IMR-90 (cell line): ENCODE data around the gene CBL. TPM values are rescaled to one million over a fixed set of nuclear protein-coding genes. Genes with fewer than 3 reads are reported as not detected.

Source experiments
- ATAC-seq: fragments of 200-7000 bp; cut with Tn5 transposase; 2 replicates; pipeline ENCODE4 v1.9.1; 2020; ENCODE audit warnings: low read depth, mild to moderate bottlenecking, moderate library complexity
- BruUV-seq: library from RNA; stranded (reverse); fragments of 400-500 nt; replicated peaks from 2 replicates; lab custom pipeline; 2021; lab: Mats Ljungman, UMichigan
- CTCF ChIA-PET: fragments of 300-600 bp; formaldehyde crosslinking; extraction: SDS; loops from one replicate; lab custom pipeline; 2021; ENCODE audit warnings: antibody characterized with exemption; lab: Yijun Ruan, JAX
- POLR2A ChIA-PET: fragments of 300-600 bp; sonication (Branson Sonifier 250); formaldehyde crosslinking; loops from one replicate; lab custom pipeline; 2022; ENCODE audit warnings: antibody characterized with exemption; ENCODE audit not compliant: unreplicated experiment; lab: Charles Lee
- DNase-seq: peaks from one replicate; pipeline ENCODE4 v3.0.0; 2013
- H2AFZ ChIP-seq: replicated peaks from 2 replicates; pipeline ENCODE3; 2013; ENCODE audit warnings: low read length, mild to moderate bottlenecking; ENCODE audit not compliant: poor library complexity
- H2AK5ac ChIP-seq: 2 replicates; pipeline ENCODE4 v1.6.1; 2013; ENCODE audit warnings: low read depth, low read length, inconsistent platforms
- H2AK9ac ChIP-seq: replicated peaks from 2 replicates; pipeline ENCODE3; 2013; ENCODE audit warnings: mild to moderate bottlenecking, low read depth, low read length, moderate library complexity; ENCODE audit not compliant: poor library complexity
- H2BK120ac ChIP-seq: 2 replicates; pipeline ENCODE4 v1.6.1; 2013; ENCODE audit warnings: low read depth, low read length, inconsistent platforms
- H2BK15ac ChIP-seq: 3 replicates; pipeline ENCODE4 v1.6.1; 2013; ENCODE audit warnings: low read depth, low read length, inconsistent platforms
- H2BK20ac ChIP-seq: 2 replicates; pipeline ENCODE4 v1.6.1; 2013; ENCODE audit warnings: low read depth, mild to moderate bottlenecking, inconsistent platforms, low read length, moderate library complexity
- H2BK5ac ChIP-seq: 2 replicates; pipeline ENCODE4 v1.6.1; 2013; ENCODE audit warnings: mild to moderate bottlenecking, low read depth, low read length, inconsistent platforms; ENCODE audit not compliant: poor library complexity, severe bottlenecking
- H3K14ac ChIP-seq: replicated peaks from 2 replicates; pipeline ENCODE4 v1.6.1; 2013; ENCODE audit warnings: low read depth, low read length, inconsistent platforms
- H3K18ac ChIP-seq: 2 replicates; pipeline ENCODE4 v1.6.1; 2013; ENCODE audit warnings: low read depth, low read length, control low read depth
- H3K23ac ChIP-seq: 2 replicates; pipeline ENCODE4 v1.6.1; 2013; ENCODE audit warnings: low read depth, low read length, inconsistent platforms
- H3K27ac ChIP-seq: 2 replicates; pipeline ENCODE4 v1.5.1; 2013; ENCODE audit warnings: mild to moderate bottlenecking, control low read depth, low read length; ENCODE audit not compliant: insufficient read depth
- H3K27me3 ChIP-seq: 2 replicates; pipeline ENCODE4 v1.6.1; 2013; ENCODE audit warnings: low read length; ENCODE audit not compliant: control insufficient read depth, insufficient read depth
- H3K36me3 ChIP-seq: 2 replicates; pipeline ENCODE4 v1.6.1; 2013; ENCODE audit warnings: low read length, mixed read lengths; ENCODE audit not compliant: control insufficient read depth, insufficient read depth
- H3K4ac ChIP-seq: 2 replicates; pipeline ENCODE4 v1.6.1; 2013; ENCODE audit warnings: low read depth, low read length, inconsistent platforms
- H3K4me1 ChIP-seq: 2 replicates; pipeline ENCODE4 v1.6.1; 2013; ENCODE audit warnings: low read length, mixed read lengths; ENCODE audit not compliant: control insufficient read depth, insufficient read depth
- H3K4me2 ChIP-seq: 2 replicates; pipeline ENCODE4 v1.6.1; 2013; ENCODE audit warnings: low read depth, mild to moderate bottlenecking, control low read depth, low read length, moderate library complexity
- H3K4me3 ChIP-seq: 2 replicates; pipeline ENCODE4 v1.5.1; 2013; ENCODE audit warnings: low read depth, mild to moderate bottlenecking, control low read depth, low read length, moderate library complexity; ENCODE audit not compliant: insufficient read depth
- H3K56ac ChIP-seq: 2 replicates; pipeline ENCODE4 v1.6.1; 2013; ENCODE audit warnings: low read length, inconsistent platforms; ENCODE audit not compliant: insufficient read depth; ENCODE audit errors: extremely low read depth
- H3K79me1 ChIP-seq, 2 experiments: 2 replicates each; pipeline ENCODE4 v1.6.1; 2013; ENCODE audit warnings: low read length in 2 of 2, inconsistent platforms in 1 of 2, low read depth in 1 of 2
- H3K9ac ChIP-seq: 2 replicates; pipeline ENCODE4 v1.6.1; 2013; ENCODE audit warnings: low read depth, low read length, control low read depth
- H3K9me1 ChIP-seq: 2 replicates; pipeline ENCODE4 v1.6.1; 2013; ENCODE audit warnings: low read length, inconsistent platforms; ENCODE audit not compliant: insufficient read depth
- H3K9me3 ChIP-seq: 2 replicates; pipeline ENCODE4 v1.6.1; 2013; ENCODE audit warnings: low read length; ENCODE audit not compliant: control insufficient read depth, insufficient read depth
- H4K20me1 ChIP-seq: 2 replicates; pipeline ENCODE4 v1.6.1; 2013; ENCODE audit warnings: low read length, inconsistent platforms; ENCODE audit not compliant: insufficient read depth
- H4K5ac ChIP-seq: 2 replicates; pipeline ENCODE4 v1.6.1; 2013; ENCODE audit warnings: mild to moderate bottlenecking, low read depth, low read length, control low read depth
- H4K8ac ChIP-seq, 2 experiments: 2 replicates each; pipeline ENCODE4 v1.6.1; 2013; ENCODE audit warnings: low read depth in 2 of 2, low read length in 2 of 2, control low read depth in 1 of 2, inconsistent platforms in 1 of 2
- H4K91ac ChIP-seq: 2 replicates; pipeline ENCODE4 v1.6.1; 2013; ENCODE audit warnings: low read depth, low read length, inconsistent platforms; ENCODE audit not compliant: insufficient read depth
- BHLHE40 ChIP-seq: fragments of 150-350 bp; IDR thresholded peaks from 2 replicates; pipeline ENCODE4 v1.6.1; 2016; ENCODE audit warnings: mild to moderate bottlenecking, low read depth, low read length
- CHD1 ChIP-seq: IDR thresholded peaks from 2 replicates; pipeline ENCODE4 v1.6.1; 2012; ENCODE audit warnings: low read depth, low read length, improper control_type of control experiment
- CTCF ChIP-seq: conservative IDR thresholded peaks from 2 replicates; pipeline ENCODE4 v1.5.1; 2012; ENCODE audit warnings: mild to moderate bottlenecking, low read depth, low read length, improper control_type of control experiment
- ELK1 ChIP-seq: fragments of 150-350 bp; IDR thresholded peaks from 2 replicates; pipeline ENCODE4 v1.6.1; 2016; ENCODE audit warnings: low read depth, mild to moderate bottlenecking, low read length, moderate library complexity, borderline replicate concordance
- MAZ ChIP-seq: IDR thresholded peaks from 2 replicates; pipeline ENCODE4 v1.6.1; 2012; ENCODE audit warnings: low read depth, mild to moderate bottlenecking, low read length, improper control_type of control experiment, moderate library complexity, borderline replicate concordance
- MXI1 ChIP-seq: IDR thresholded peaks from 2 replicates; pipeline ENCODE4 v1.6.1; 2012; ENCODE audit warnings: low read depth, mild to moderate bottlenecking, low read length, moderate library complexity, borderline replicate concordance
- NFE2L2 ChIP-seq: fragments of 150-350 bp; IDR thresholded peaks from 2 replicates; pipeline ENCODE4 v1.6.1; 2016; ENCODE audit warnings: low read depth, mild to moderate bottlenecking, low read length
- POLR2A ChIP-seq: IDR thresholded peaks from 2 replicates; pipeline ENCODE4 v1.6.1; 2012; ENCODE audit warnings: mild to moderate bottlenecking, low read depth, low read length
- RAD21 ChIP-seq: IDR thresholded peaks from 2 replicates; pipeline ENCODE4 v1.6.1; 2012; ENCODE audit warnings: low read length, improper control_type of control experiment
- RCOR1 ChIP-seq: IDR thresholded peaks from 2 replicates; pipeline ENCODE4 v1.6.1; 2012; ENCODE audit warnings: mild to moderate bottlenecking, low read length, improper control_type of control experiment; ENCODE audit not compliant: insufficient replicate concordance
- RFX5 ChIP-seq: IDR thresholded peaks from 2 replicates; pipeline ENCODE4 v1.8.0; 2012; ENCODE audit warnings: low read depth, mild to moderate bottlenecking, low read length, moderate library complexity
- SMC3 ChIP-seq: fragments of 150-350 bp; IDR thresholded peaks from 2 replicates; pipeline ENCODE4 v1.6.1; 2016; ENCODE audit warnings: low read depth, mild to moderate bottlenecking, antibody characterized with exemption, low read length, moderate library complexity
- WGBS, 2 experiments: methylation state at CpG; one replicate each; pipeline versions ENCODE4 v1.1.5 to v1.1.7; 2013; ENCODE audit warnings: missing lambda C conversion rate in 2 of 2; ENCODE audit not compliant: insufficient read length in 1 of 2; ENCODE audit errors: extremely low coverage in 2 of 2; 5-methylcytosine and 5-hydroxymethylcytosine counted together
- dilution Hi-C: fragments of 300-500 bp; cut with HindIII; formaldehyde crosslinking; loops from one replicate; pipeline ENCODE4 v1.14.3; 2018; ENCODE audit warnings: low sequenced_read_pairs; ENCODE audit not compliant: unreplicated experiment
- in situ Hi-C: fragments of 300-500 bp; cut with MboI; formaldehyde crosslinking; loops from 3 replicates; pipeline ENCODE4 v1.14.3; 2019; ENCODE audit warnings: low sequenced_read_pairs, inconsistent platforms, mixed read lengths
- intact Hi-C: fragments of 100-400 bp; cut with micrococcal nuclease; formaldehyde crosslinking; loops from 2 replicates; pipeline ENCODE4 v1.10.0; 2022
- polyA plus RNA-seq, 3 experiments: library from polyadenylated mRNA; depleted of rRNA; stranded (reverse); fragments of >200 nt; gene quantifications; 2 replicates each; pipeline ENCODE4 v1.2.3, GENCODE V29; 2012; ENCODE audit warnings: low replicate concordance in 1 of 3
- total RNA-seq: library from RNA; depleted of rRNA; stranded (reverse); fragments of >200 nt; gene quantifications from 2 replicates; pipeline ENCODE4 v1.2.3, GENCODE V29; 2012

CBL gene
- total and polyA plus RNA-seq, 2 of the 4 experiments (the other 2 are of a cell fraction) = 6.1 to 11.8 TPM

- Histone ChIP-seq H4K91ac (peak overlapping the region; percentile 91), H2BK5ac (peak overlapping the region; percentile 69), H3K9me3 (no peaks in the 10 kb centered on the region), H2BK20ac (peak overlapping the region; percentile 86), H4K5ac (peak overlapping the region; percentile 61), H2BK120ac (peak overlapping the region; percentile 92), H2BK15ac (peak overlapping the region; percentile 78; the same call in 2 of the 3 replicates), H4K20me1 (peaks cover 19% of the 10 kb centered on the region), H3K56ac (peak overlapping the region; percentile 67), H3K27ac (peak overlapping the region; percentile 38), H3K4ac (peak overlapping the region; percentile 86), H3K4me3 (no peak overlapping the region), H2AK9ac (peak overlapping the region; percentile 93), H4K8ac (peak overlapping the region; percentile 23 to 77), H3K36me3 (peaks cover 9% of the 10 kb centered on the region), H3K9ac (peak overlapping the region; percentile 6; the same call in 1 of the 2 replicates), H2AK5ac (peak overlapping the region; percentile 74), H3K4me2 (peak overlapping the region; percentile 0), H3K79me1 (peaks cover 11 to 60% of the 10 kb centered on the region in 2 experiments; a peak in 3 of 4 replicates), H3K14ac (peak overlapping the region; percentile 87), H3K4me1 (peaks cover 49% of the 10 kb centered on the region), H3K9me1 (peaks cover 26% of the 10 kb centered on the region), H3K18ac (peak overlapping the region; percentile 30), H2AFZ (peak overlapping the region; percentile 91), H3K27me3 (no peaks in the 10 kb centered on the region), H3K23ac (peak overlapping the region; percentile 72)
- in situ Hi-C loops = no loop called here
- ChIA-PET CTCF (interaction anchor here (0.6 to 1.1 kb wide), 4 partner anchors 20 to 287 kb away, joined by 3 to 7 read pairs (median 3); no protein-coding TSS in a partner anchor), POLR2A (interaction anchor here (0.5 to 1.0 kb wide), 2 partner anchors 19 to 66 kb away, joined by 3 to 12 read pairs; no protein-coding TSS in a partner anchor)
- peak; percentile 81 for DNase-seq
- 32% methylated on average over 5 of the region's 22 CpGs; no CpG with 5 or more reads in 1 of the 2 experiments for WGBS, 2 experiments
- ATAC-seq = peak; percentile 3
- dilution Hi-C loops = no loop called here
- no TSS peak for BruUV-seq
- intact Hi-C loops = no loop called here
- peak; percentile 34 for TF ChIP-seq RCOR1
- no peak for TF ChIP-seq ELK1
- TF ChIP-seq RFX5 = no peak
- no peak for TF ChIP-seq RAD21
- no peak for TF ChIP-seq CTCF
- no peak for TF ChIP-seq BHLHE40
- TF ChIP-seq NFE2L2 = peak; percentile 20; the same call in 1 of the 2 replicates
- no peak for TF ChIP-seq CHD1
- no peak for TF ChIP-seq MXI1
- TF ChIP-seq MAZ = no peak; the same call in 1 of the 2 replicates
- TF ChIP-seq POLR2A = no peak; the same call in 1 of the 2 replicates
- no peak for TF ChIP-seq SMC3
Observed at GRCh38 chr11:119318240-119319135, 112.3 kb downstream of the CBL start.
